Ovary (tissue), 9 donors: ENCODE data around the gene TRMU. TPM values are rescaled to one million over a fixed set of nuclear protein-coding genes. Genes with fewer than 3 reads are reported as not detected.
A peak's percentile ranks its signal among the peaks of the same experiment; 100 is the strongest.

Source experiments
- DNase-seq, 5 donors: peaks; one replicate each; pipeline ENCODE4 v3.0.0-alpha.2; 2019 to 2020
- H3K27ac ChIP-seq, 2 donors: fragments of 200-600 bp; one replicate each; pipeline versions ENCODE4 v1.5.1 to v1.8.0; 2019 to 2022
- H3K27me3 ChIP-seq: fragments of 200-600 bp; one replicate; pipeline ENCODE4 v1.8.0; 2022
- H3K36me3 ChIP-seq: fragments of 200-600 bp; sonication (generic); one replicate; pipeline ENCODE4 v1.5.1; 2019
- H3K4me1 ChIP-seq: one replicate; pipeline ENCODE4 v1.8.1; 2013; ENCODE audit warnings: mild to moderate bottlenecking, moderate library complexity; ENCODE audit not compliant: insufficient read depth
- H3K4me3 ChIP-seq: fragments of 200-600 bp; sonication (generic); one replicate; pipeline ENCODE4 v1.5.1; 2017
- H3K9me3 ChIP-seq, 2 donors: fragments of 200-600 bp in 1 of 2; sonication (generic) in 1 of 2; one replicate each; pipeline versions ENCODE4 v1.5.1 to v1.8.1; 2013 to 2019; ENCODE audit warnings: mild to moderate bottlenecking in 1 of 2, moderate library complexity in 1 of 2
- CTCF ChIP-seq, 3 donors: fragments of 450-650 bp in 2 of 3; fragments of 200-600 bp in 1 of 3; IDR thresholded peaks; one replicate each; pipeline versions ENCODE4 v1.5.1 to v1.8.0; 2016 to 2022; ENCODE audit warnings: antibody characterized with exemption in 3 of 3, mild to moderate bottlenecking in 1 of 3
- EP300 ChIP-seq: sonication (generic); formaldehyde crosslinking; IDR thresholded peaks from one replicate; pipeline ENCODE4 v1.6.1; 2017; ENCODE audit warnings: antibody characterized with exemption
- POLR2A ChIP-seq: fragments of 450-650 bp; IDR thresholded peaks from one replicate; pipeline ENCODE4 v1.6.1; 2017; ENCODE audit warnings: antibody characterized with exemption, mild to moderate bottlenecking, moderate library complexity
- WGBS, 3 donors: extraction: QIAGEN DNeasy Blood & Tissue Kit in 1 of 3; methylation state at CpG; one replicate each; pipeline versions ENCODE4 v1.1.5 to v1.1.7; 2013 to 2017; 5-methylcytosine and 5-hydroxymethylcytosine counted together
- intact Hi-C, 4 donors: fragments of 100-400 bp; cut with DNase I; formaldehyde crosslinking; loops; one replicate each; pipeline versions ENCODE4 v1.11.0 to v1.15.1; 2022 to 2023
- polyA plus RNA-seq, 2 donors: library from polyadenylated mRNA; stranded (reverse); fragments of 200-250 nt in 1 of 2; fragments of 350-450 nt in 1 of 2; fragmentation: Illumina TruSeq in 1 of 2; extraction: RNeasy Lipid Tissue Mini Kit (QIAGEN cat#74804) in 1 of 2; gene quantifications; one replicate each; pipeline ENCODE4 v1.2.3, GENCODE V29; 2013 to 2014
- total RNA-seq, 7 donors: library from RNA; depleted of rRNA in 2 of 7; stranded (reverse); fragments of >200 nt in 2 of 7; fragmentation: NEBNext Ultra II Directional in 3 of 7; extraction: Animal tissue kit (Norgen Biotek cat#: 25700) in 3 of 7; gene quantifications; one replicate each; pipeline versions ENCODE4 v1.1.0 to v1.2.4, GENCODE V29; 2016 to 2023
- donor health status: DM: no; HTN: no; CAD: no; lungs with moderate emphysema.
- donor health status: DM: no; HTN: no; CAD: no.
- donor health status: Bipolar disorder and iron deficiency.
- donor health status: DM: yes; HTN: yes; CAD: no.
- donor health status: DM: no; HTN: no; CAD: no.
- donor health status: DM: yes; HTN: yes; CAD: no.

TRMU gene
- total and polyA plus RNA-seq, 9 donors, result 15.2 to 35.0 (median 30.3) TPM

GRCh38 chr22:46356496-46357480 lies 21.3 kb downstream of the TRMU start:
- TF ChIP-seq CTCF (IDR thresholded peaks at IDR 0.05), result no peak
- no peak for TF ChIP-seq POLR2A
- no peak for TF ChIP-seq EP300
- intact Hi-C loops, result loop anchor here in 1 of 4 donors (10.0 kb wide), 1 partner anchor 188 kb away; no protein-coding TSS in a partner anchor
- WGBS, 3 donors, result 77 to 93% (median 82%) methylated on average over 13 to 23 of the region's 23 CpGs
- Histone ChIP-seq H3K27me3 (no peaks in the 10 kb centered on the region), H3K4me1 (no peaks in the 10 kb centered on the region), H3K4me3 (no peak overlapping the region), H3K9me3 (no peaks in the 10 kb centered on the region), H3K36me3 (no peaks in the 10 kb centered on the region), H3K27ac (no peak overlapping the region)
- peak in 1 of 5 donors; percentile 12 for DNase-seq

- Histone ChIP-seq H3K9me3 (no peaks in the 10 kb centered on the region), H3K4me1 (no peaks in the 10 kb centered on the region), H3K27ac (no peak overlapping the region), H3K4me3 (no peak overlapping the region), H3K36me3 (no peaks in the 10 kb centered on the region), H3K27me3 (no peaks in the 10 kb centered on the region)
- 77 to 82% (median 80%) methylated on average over 11 to 19 of the region's 19 CpGs for WGBS, 3 donors
- TF ChIP-seq CTCF (IDR thresholded peaks at IDR 0.05) (no peak), POLR2A (no peak), EP300 (no peak)
- peak in 1 of 5 donors; percentile 21 for DNase-seq
- intact Hi-C loops, result loop anchor here in 1 of 4 donors (10.0 kb wide), 1 partner anchor 187 kb away; no protein-coding TSS in a partner anchor
These were observed 22.4 kb downstream of the TRMU start for GRCh38 chr22:46357711-46358520.

GRCh38 chr22:46358766-46359165 lies 23.3 kb downstream of the TRMU start:
- H3K4me3 ChIP-seq, result no peak overlapping the region
- no peak for DNase-seq
- H3K36me3 ChIP-seq, result no peaks in the 10 kb centered on the region
- H3K27me3 ChIP-seq, result no peaks in the 10 kb centered on the region
- H3K27ac ChIP-seq, result no peak overlapping the region
- 84 to 91% (median 89%) methylated on average over 6 of the region's 6 CpGs for WGBS, 3 donors
- intact Hi-C loops, result loop anchor here in 1 of 4 donors (10.0 kb wide), 1 partner anchor 186 kb away; no protein-coding TSS in a partner anchor
- H3K4me1 ChIP-seq, result no peaks in the 10 kb centered on the region
- TF ChIP-seq POLR2A, result no peak
- no peaks in the 10 kb centered on the region for H3K9me3 ChIP-seq

GRCh38 chr22:46359362-46359761 lies 23.8 kb downstream of the TRMU start:
- Histone ChIP-seq H3K36me3 (no peaks in the 10 kb centered on the region), H3K27ac (no peak overlapping the region), H3K27me3 (no peaks in the 10 kb centered on the region), H3K4me3 (no peak overlapping the region), H3K4me1 (no peaks in the 10 kb centered on the region), H3K9me3 (no peaks in the 10 kb centered on the region)
- intact Hi-C loops, result loop anchor here in 1 of 4 donors (10.0 kb wide), 1 partner anchor 185 kb away; no protein-coding TSS in a partner anchor
- TF ChIP-seq CTCF (IDR thresholded peaks at IDR 0.05), result no peak
- peak in 1 of 5 donors; percentile 16 for DNase-seq
- WGBS, 3 donors, result 77 to 86% (median 83%) methylated on average over 14 of the region's 14 CpGs
